Measurements from ENCODE around the gene ZNF248.
"Not testable (repeated sequence)": the region's sequence is repeated elsewhere in the genome, so short reads cannot be mapped to it uniquely, and the experiment has no call there.

Gene ZNF248

DNA sequence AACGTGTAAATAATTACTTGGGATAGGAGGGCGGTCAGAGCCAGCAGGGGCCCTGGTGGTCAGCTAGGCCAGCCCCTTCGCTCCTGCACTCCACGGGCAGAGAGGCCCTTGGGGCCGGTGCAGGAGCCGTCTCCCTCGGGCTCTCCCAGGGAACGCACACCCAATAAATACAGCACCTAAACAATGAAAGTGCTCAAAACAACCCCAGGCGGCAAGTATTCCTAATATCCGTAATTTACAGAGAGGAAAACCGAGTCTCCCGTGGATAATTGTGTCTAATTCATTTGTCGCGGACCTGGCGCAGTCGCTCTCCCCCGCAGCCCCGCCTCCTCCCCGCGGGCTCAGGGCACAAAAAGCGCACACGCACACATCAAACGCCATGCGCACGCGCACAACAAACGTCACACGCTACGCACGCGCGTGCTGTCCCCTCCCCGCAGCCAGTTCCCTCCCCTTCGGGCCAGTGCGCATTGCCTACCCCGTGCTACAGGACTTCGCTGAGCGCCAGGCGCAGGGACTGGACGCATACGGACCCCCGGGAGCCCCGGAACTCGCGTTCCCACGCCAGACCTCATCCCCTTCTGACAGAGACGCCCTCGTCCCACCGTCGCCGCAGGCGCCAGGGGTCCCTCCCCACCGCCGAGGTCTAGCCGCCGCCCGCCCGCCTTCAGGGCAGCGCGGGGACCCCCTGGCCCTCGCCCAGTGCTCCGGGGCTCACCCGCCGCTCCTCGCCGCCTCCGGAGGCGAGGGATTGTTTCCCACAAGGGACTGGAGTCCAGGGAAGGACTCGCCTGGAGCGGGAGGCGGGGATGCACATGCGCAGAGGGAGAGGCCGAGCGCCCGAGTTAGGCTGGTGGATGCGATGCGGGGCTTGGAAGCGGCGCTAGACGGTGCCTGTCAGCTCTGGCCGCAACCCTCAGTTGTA, at the start of gene ZNF248:
ZNF248 (minus strand) TSS at position 324 of the 925 bp plus-strand sequence. CDS start 1,300 bp downstream, outside the sequence.
- DNase-seq, result peak; percentile 92

DNA sequence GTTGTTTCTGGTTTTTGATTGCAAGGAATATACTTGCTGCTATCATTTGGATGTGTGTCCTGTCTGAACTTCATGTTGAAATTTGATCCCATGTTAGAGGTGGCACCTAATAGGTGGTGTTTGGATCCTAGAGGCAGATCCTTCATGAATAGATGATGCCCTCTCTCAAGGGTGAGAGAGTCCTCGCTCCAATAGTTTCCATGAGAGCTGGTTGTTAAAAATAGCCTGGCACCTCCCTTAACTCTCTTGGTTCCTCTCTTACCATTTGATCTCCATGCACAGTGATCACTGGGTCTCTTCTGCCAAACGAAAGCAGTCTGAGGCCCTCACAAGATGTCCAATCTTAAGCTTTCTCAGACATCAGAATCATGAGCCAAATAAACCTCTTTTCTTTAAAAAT, 49.0 kb upstream of the ZNF248 start:
- DNase-seq, result no peak

- DNase-seq, result no peak
Observed at GRCh38 chr10:37896436-37896835, 39.0 kb upstream of the ZNF248 start.

DNA sequence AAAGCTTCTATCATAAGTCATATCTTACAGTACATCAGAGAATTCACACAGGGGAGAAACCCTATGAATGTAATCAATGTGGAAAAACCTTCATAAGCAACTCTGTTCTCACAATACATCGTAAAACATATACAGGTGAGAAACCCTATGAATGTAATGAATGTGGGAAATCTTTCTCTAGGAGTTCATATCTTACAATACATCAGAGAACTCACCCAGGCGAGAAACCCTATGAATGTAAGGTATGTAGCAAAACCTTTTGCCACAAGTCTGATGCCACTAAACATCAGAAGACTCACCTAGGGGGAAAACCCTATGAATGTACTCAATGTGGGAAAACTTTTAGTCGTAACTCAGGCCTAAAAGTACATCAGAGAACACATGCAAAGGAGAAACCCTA, 38.3 kb upstream of the ZNF248 start:
- DNase-seq, result no peak

DNA sequence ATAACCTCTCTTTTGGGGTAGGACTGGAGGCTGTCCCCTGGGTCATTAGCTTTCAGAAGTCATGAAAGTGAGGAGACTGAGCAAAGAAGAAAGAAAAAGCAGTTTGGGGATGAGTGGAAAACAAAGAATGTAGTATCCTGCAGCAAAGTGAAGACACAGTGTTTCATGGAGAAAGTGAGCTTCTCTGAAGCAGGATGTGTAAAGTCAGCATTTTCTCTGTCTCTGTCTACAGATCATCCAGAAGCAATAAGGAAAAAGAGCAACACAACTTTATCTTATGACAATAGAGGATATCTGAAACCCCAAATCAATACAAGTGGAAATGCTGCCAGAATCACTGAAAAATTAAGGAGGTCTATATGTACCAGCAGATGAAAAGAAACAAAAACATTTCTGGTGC, 28.4 kb upstream of the ZNF248 start:
- no peak for DNase-seq

GRCh38 chr10:37872955-37873354, 15.5 kb upstream of the ZNF248 start:
- no peak for DNase-seq

- DNase-seq, result no peak
Observed at GRCh38 chr10:37872283-37872682, 14.9 kb upstream of the ZNF248 start.

GRCh38 chr10:37871568-37872251, 14.3 kb upstream of the ZNF248 start:
- no peak for DNase-seq

DNA sequence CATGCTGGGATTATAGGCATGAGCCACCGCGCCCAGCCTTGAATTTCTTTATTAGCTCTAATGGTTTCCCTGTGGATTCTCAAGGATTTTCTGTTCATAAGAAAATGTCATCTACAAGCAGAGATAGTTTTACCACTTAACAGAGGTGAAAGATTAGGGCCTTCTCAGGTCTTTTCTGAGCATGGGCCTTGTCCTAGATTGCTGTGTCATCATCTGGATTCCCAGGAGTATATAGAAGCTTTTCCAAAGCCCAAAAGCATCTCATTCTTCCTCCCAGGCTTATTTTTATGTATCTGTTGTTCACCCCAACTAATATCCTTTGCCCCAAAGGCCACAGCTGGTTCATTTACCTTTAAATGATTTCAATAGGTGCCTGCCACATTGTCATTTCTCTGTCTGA, 13.7 kb upstream of the ZNF248 start:
- DNase-seq, result no peak

GRCh38 chr10:37868796-37869195, 11.4 kb upstream of the ZNF248 start:
- DNase-seq, result no peak

DNA sequence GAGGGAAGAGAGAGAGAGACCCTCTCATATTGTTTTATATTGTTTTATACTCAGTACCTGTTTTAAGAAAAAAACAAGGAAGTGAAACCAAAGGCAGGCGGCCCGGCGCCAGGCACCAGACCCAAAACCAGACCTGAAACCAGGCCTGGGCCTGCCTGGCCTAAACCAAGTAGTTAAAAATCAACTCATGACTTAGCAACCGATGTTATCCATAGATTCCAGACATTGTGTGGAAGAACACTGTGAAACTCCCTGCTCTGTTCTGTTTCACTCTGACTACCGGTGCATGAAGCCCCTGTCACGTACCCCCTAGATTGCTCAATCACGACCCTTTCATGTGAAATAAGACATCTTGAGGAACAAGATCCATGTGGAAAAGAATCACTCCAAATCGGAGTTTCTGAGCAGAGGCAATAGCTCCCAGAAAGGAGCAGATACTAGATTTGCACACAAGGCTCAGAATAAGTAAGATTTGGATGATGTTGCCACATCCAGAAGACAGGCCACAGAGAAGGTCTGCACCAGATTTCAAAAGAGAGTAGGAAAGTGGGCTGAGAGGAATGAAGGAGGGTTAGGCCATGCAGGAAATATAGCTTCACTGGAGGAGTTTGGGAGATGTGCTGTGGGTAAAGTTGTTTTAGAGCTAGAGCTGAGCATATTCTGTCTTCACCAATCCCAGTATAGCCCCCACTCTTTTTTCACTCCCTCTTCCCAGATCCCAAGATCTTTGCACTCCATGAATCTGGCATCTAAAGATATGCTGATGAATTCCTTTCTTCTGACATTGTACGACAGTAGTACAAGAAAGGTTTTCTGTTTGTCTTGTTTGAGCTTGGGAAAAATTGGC, 8.8 kb upstream of the ZNF248 start:
- DNase-seq, result no peak

GRCh38 chr10:37865264-37865663, 7.9 kb upstream of the ZNF248 start:
- DNase-seq, result no peak

DNA sequence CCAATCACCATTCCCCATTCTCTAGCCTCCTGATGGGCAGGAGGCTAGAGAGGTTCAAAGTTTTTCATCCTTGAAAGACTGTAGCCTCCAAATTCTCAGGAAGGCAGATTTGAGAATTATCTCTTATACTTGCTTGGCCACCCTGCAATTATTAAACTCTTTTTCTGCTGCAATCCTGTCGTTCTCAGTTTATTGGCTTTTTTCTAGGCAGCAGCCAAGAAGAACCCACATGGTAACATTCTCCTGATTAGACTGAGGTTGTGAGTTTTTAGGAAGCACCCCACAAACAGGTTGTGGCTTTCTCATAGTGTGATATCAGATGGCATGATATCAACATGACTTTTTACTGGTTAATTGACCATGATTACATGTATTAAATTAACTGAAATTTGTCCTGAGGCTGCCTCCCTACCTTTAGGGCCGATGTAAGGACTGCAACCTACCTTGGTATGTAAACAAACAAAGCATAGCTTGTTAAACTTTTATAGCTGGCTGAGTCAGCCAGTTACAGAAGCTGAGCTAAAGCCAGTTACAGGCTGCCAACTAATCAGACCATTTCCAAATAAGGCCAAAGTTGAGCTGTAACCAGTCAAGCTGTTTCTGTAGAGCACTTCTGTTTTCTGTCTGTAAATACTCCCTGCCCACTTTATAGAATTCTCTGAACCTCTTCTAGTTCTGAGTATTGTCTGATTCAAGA, 3.2 kb upstream of the ZNF248 start:
- DNase-seq, result no peak

DNA sequence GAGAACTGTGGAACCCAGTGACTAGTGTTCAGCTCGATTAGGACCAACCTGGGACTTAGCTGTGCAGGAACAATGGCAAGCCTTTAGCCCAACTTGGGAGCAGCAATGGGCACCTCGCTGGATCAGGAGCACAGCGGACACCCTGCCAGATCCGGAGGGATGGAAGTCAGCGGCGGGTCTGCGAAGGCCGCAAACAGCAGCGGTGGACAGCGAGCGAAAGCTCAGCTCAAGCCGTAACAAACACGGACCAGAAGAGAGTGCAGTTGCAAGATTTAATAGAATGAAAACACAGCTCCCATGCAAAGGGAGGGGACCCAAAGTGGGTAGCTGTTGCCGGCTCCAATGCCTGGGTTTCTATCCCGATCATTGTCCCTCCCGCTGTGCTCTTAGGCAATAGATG, 1.9 kb upstream of the ZNF248 start:
- DNase-seq, result not testable (repeated sequence)

DNA sequence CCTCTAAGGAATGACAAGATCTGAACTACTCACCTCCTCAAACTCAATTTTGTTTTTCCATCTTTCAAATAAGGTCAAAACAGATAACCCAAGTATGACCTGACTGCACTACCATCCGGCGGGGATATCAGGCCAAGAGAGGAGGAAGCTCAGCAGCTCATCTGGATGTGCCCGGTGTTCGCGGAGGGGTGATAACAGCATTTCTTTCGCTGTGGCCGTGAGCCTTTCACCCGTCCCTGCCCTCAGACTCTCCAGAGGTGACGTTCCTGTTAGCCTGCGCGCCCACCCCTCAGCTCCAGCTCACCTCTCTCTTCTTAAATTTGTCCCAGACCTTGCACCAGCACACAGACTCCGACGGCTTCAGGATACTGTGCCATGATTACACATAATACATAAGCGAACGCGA, 526 bp downstream of the ZNF248 start:
- DNase-seq, result no peak

DNA sequence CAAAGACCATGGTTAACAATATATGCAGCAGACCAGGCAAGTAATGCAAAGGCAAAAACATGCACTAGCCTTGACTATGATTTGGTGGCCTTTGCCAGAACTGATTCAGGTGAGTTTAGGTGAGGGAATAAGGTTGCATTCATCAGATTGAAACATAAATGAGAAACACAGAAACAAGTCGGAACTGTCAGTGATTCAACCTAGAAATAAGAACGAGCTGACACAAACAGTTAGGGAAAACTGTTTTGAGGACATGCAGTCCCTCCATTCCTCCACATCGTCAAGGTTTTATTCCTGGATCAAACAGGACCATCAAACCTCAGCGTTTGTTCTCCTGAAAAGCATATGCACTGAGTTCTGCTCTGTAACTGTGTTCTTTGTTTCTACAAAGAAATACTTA, 1.8 kb downstream of the ZNF248 start:
- DNase-seq, result no peak

GRCh38 chr10:37854626-37855025, 2.8 kb downstream of the ZNF248 start:
- no peak for DNase-seq

- DNase-seq, result no peak
Observed at GRCh38 chr10:37844644-37845043, 12.8 kb downstream of the ZNF248 start.

DNA sequence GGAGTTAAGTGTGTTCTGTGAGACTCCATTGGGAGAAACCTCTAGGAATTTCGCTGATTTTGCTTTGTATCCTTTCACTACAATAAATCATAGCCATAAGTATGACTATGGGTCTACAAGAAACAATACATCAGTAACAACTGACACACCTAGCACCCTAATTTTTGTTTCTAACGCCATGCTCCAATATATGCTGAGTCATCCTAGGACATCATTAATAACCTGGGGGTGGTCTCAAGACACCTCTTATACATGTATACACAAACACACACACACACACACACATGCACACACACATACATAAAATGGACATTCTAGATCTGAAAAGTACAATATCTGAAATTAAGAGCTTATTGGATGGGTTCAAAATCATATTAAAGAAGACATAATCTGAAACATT, 18.2 kb downstream of the ZNF248 start:
- DNase-seq, result no peak

- DNase-seq, result no peak
Observed at GRCh38 chr10:37831495-37832333, 25.7 kb downstream of the ZNF248 start.

- no peak for DNase-seq
Observed at GRCh38 chr10:37826806-37827205, 30.6 kb downstream of the ZNF248 start.

GRCh38 chr10:37821237-37821636, 36.2 kb downstream of the ZNF248 start:
- DNase-seq, result no peak

Data from NCI-H1048 (cell line).